Panc1 (cell line): ENCODE data around the gene RPS27L. TPM values are rescaled to one million over a fixed set of nuclear protein-coding genes. Genes with fewer than 3 reads are reported as not detected.

ENCODE experiments used
- ATAC-seq: fragments of 200-7000 bp; cut with Tn5 transposase; 2 replicates; pipeline ENCODE4 v1.9.1; 2020; ENCODE audit warnings: mild to moderate bottlenecking, moderate library complexity
- BruUV-seq: library from RNA; stranded (reverse); fragments of 400-500 nt; replicated peaks from 2 replicates; lab custom pipeline; 2021; lab: Mats Ljungman, UMichigan
- CTCF ChIA-PET: fragments of 300-600 bp; sonication (Branson Sonifier 250); formaldehyde crosslinking; loops from one replicate; lab custom pipeline; 2022; ENCODE audit warnings: antibody characterized with exemption; lab: Charles Lee
- POLR2A ChIA-PET: fragments of 300-600 bp; sonication (Branson Sonifier 250); formaldehyde crosslinking; loops from one replicate; lab custom pipeline; 2022; ENCODE audit warnings: antibody characterized with exemption; lab: Charles Lee
- DNase-seq: peaks from one replicate; pipeline ENCODE4 v3.0.0-alpha.2; 2010; ENCODE audit warnings: low read depth, low spot score
- H3K27ac ChIP-seq: 2 replicates; pipeline ENCODE4 v1.5.1; 2011; ENCODE audit warnings: mild to moderate bottlenecking, low read length, inconsistent platforms
- H3K27me3 ChIP-seq: fragments of 200-500 bp; sonication (Bioruptor generic); 2 replicates; pipeline ENCODE4 v1.6.0; 2014; ENCODE audit warnings: low read length, inconsistent platforms; ENCODE audit not compliant: control insufficient read depth, insufficient read depth
- H3K36me3 ChIP-seq: fragments of 200-500 bp; sonication (Bioruptor generic); 2 replicates; pipeline ENCODE4 v1.5.1; 2014; ENCODE audit warnings: inconsistent platforms, mild to moderate bottlenecking, low read length, moderate library complexity; ENCODE audit not compliant: control insufficient read depth, insufficient read depth
- H3K4me1 ChIP-seq: 2 replicates; pipeline ENCODE4 v1.5.1; 2011; ENCODE audit warnings: inconsistent platforms, mild to moderate bottlenecking, low read length, moderate library complexity; ENCODE audit not compliant: control insufficient read depth, insufficient read depth
- H3K4me3 ChIP-seq, 2 experiments: 2 replicates each; pipeline ENCODE4 v1.5.1; 2011 to 2012; ENCODE audit warnings: low read depth in 2 of 2, low read length in 2 of 2, mild to moderate bottlenecking in 2 of 2, inconsistent platforms in 1 of 2, moderate library complexity in 1 of 2
- H3K9me3 ChIP-seq: fragments of 200-500 bp; sonication (Bioruptor generic); 2 replicates; pipeline ENCODE4 v1.5.1; 2014; ENCODE audit warnings: low read depth, mild to moderate bottlenecking, inconsistent platforms, low read length, moderate library complexity; ENCODE audit not compliant: control insufficient read depth, insufficient read depth
- CTCF ChIP-seq: fragments of 450-650 bp; IDR thresholded peaks from 2 replicates; pipeline ENCODE4 v1.5.1; 2017; ENCODE audit warnings: mild to moderate bottlenecking
- POLR2AphosphoS5 ChIP-seq: IDR thresholded peaks from 2 replicates; pipeline ENCODE4 v1.6.1; 2012; ENCODE audit warnings: mild to moderate bottlenecking, low read depth, low read length, moderate library complexity
- REST ChIP-seq, 2 experiments: IDR thresholded peaks; 2 replicates each; pipeline ENCODE4 v1.6.1; 2011 to 2012; ENCODE audit warnings: low read depth in 2 of 2, control low read depth in 1 of 2, low read length in 1 of 2, mild to moderate bottlenecking in 1 of 2, moderate library complexity in 1 of 2; ENCODE audit not compliant: insufficient read depth in 1 of 2
- SIN3A ChIP-seq: IDR thresholded peaks from 2 replicates; pipeline ENCODE4 v1.6.1; 2012; ENCODE audit warnings: low read depth, mild to moderate bottlenecking, low read length, moderate library complexity, borderline replicate concordance; ENCODE audit not compliant: insufficient read depth
- TCF7L2 ChIP-seq: IDR thresholded peaks from 2 replicates; pipeline ENCODE4 v1.6.1; 2011; ENCODE audit warnings: mild to moderate bottlenecking, low read depth, low read length, inconsistent platforms
- in situ Hi-C: cut with HindIII; loops from 2 replicates; pipeline ENCODE4 v1.10.0; 2016; ENCODE audit warnings: low sequenced_read_pairs, low pct_unique_long_range_greater_than_20kb
- intact Hi-C: fragments of 100-400 bp; cut with micrococcal nuclease; formaldehyde crosslinking; loops from one replicate; pipeline ENCODE4 v1.10.0; 2022; ENCODE audit not compliant: unreplicated experiment
- total RNA-seq: library from RNA; stranded (reverse); gene quantifications from one replicate; pipeline ENCODE4 v1.2.1, GENCODE V29; 2021; ENCODE audit not compliant: unreplicated experiment

RPS27L gene
- total RNA-seq, 1 experiment from 2014 or later = 61.3 TPM

- intact Hi-C loops = no loop called here
- TF ChIP-seq POLR2AphosphoS5 (no peak), CTCF (no peak), REST (IDR thresholded peaks at IDR 0.05; ENCODE audit: insufficient read depth in 1 of 2, low read depth in 2 of 2, low read length in 1 of 2) (no peak), TCF7L2 (no peak), SIN3A (no peak)
- ATAC-seq (no peak), DNase-seq (no peak)
- Histone ChIP-seq H3K36me3 (no peaks in the 10 kb centered on the region), H3K27ac (no peak overlapping the region), H3K4me1 (peaks cover 15% of the 10 kb centered on the region; the same call in 1 of the 2 replicates), H3K27me3 (no peaks in the 10 kb centered on the region), H3K4me3 (no peak overlapping the region), H3K9me3 (no peaks in the 10 kb centered on the region)
- no TSS peak for BruUV-seq
- ChIA-PET CTCF (no interaction called here), POLR2A (interaction anchor here (0.5 kb wide), 1 partner anchor 10 kb away, joined by 3 read pairs; no protein-coding TSS in a partner anchor)
- in situ Hi-C loops = no loop called here
Observed at GRCh38 chr15:63196842-63197241, 39.6 kb upstream of the RPS27L start.

- CTCF ChIA-PET = no interaction called here
- Histone ChIP-seq H3K4me1 (peaks cover 19% of the 10 kb centered on the region; the same call in 1 of the 2 replicates), H3K27ac (no peak overlapping the region), H3K4me3 (no peak overlapping the region), H3K27me3 (no peaks in the 10 kb centered on the region), H3K36me3 (no peaks in the 10 kb centered on the region), H3K9me3 (no peaks in the 10 kb centered on the region)
- intact Hi-C loops = no loop called here
- in situ Hi-C loops = no loop called here
- no peak for ATAC-seq
- TF ChIP-seq REST (IDR thresholded peaks at IDR 0.05; ENCODE audit: insufficient read depth in 1 of 2, low read depth in 2 of 2, low read length in 1 of 2) (no peak), CTCF (no peak), POLR2AphosphoS5 (no peak), TCF7L2 (no peak), SIN3A (no peak)
- DNase-seq = no peak
- POLR2A ChIA-PET = no interaction called here
- no TSS peak for BruUV-seq
Observed at GRCh38 chr15:63195569-63196015, 38.3 kb upstream of the RPS27L start.
